Fibroblast of skin of left biceps (primary cell): ENCODE data around the gene CNOT2.
"Not testable (repeated sequence)": the region's sequence is repeated elsewhere in the genome, so short reads cannot be mapped to it uniquely, and the experiment has no call there.

Experiments used
- DNase-seq, 2 experiments: peaks; one replicate each; pipeline ENCODE4 v3.0.0-alpha.2; 2013; ENCODE audit warnings: low read depth in 2 of 2

The CNOT2 gene

DNA sequence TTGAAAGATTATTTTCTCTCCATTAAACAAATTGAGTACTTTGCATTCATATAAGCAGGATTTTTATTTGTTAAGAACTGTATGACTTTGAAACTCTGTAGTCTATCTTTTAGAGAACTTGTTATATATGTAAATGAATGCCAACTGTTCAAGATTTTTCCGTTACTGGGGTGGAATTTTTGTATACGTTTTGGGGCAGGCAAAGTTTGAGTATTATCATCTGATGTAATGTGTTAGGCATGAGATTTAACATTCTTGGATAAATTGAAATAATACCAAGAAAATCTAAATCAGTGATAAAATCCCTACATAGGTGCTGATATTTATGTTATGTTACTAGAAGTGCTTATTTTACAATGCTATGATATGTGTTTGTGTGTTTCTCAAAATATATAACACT lies 8.4 kb downstream of the CNOT2 start:
- DNase-seq = no peak

DNA sequence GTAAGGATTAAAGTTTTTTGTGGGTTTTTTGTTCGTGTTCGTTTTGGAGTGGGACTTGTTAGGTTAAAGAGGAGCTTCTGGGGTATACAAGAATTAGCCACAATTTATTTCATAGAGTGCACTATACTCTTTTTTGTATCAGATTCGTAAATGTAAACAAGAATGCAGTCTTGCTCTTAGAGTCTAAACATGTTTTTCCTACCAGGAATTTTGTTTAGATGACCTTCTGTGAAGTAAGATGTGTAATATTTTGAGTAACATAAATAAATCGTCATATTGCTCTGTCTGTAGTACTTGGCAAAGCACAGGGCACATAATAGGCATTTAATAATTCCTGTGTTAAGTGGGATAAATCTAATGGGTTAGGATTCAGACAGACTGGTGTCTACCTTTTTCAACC lies 9.6 kb downstream of the CNOT2 start:
- no peak for DNase-seq

DNA sequence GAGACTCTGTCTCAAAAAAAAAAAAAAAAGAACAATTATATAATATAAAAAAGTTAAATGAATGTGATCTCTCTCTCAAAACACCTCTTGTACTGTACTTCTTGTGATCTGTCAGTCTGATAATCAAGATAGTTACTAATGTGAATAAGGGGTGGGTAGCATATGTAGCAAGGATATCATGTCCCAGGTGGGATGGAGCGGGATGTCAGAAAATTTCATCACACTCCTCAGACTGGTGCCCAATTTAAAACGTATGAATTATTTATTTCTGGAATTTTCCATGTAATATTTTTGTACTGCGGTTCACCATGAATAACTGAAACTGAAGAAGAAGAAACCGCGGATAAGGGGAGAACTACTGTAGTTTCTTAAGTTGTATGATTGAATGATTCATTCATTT lies 11.0 kb downstream of the CNOT2 start:
- DNase-seq = no peak

DNA sequence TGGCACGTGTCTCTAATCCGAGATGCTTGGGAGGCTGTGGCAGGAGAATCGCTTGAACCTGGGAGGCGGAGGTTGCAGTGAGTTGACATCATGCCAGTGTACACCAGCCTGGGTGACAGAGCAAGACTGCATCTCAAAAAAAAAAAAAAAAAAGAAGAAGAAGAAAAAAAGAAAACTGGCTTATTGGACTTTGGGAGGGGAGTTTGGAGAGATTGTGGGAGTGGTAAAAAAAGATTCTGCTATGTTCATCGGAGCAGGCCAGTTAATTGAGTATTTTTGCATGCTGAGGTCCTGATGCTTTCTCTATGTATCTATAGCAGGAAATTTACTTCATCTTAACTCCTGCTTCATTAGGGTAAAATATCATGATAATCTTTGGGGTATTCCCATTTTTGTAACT lies 11.6 kb downstream of the CNOT2 start:
- DNase-seq = no peak

DNA sequence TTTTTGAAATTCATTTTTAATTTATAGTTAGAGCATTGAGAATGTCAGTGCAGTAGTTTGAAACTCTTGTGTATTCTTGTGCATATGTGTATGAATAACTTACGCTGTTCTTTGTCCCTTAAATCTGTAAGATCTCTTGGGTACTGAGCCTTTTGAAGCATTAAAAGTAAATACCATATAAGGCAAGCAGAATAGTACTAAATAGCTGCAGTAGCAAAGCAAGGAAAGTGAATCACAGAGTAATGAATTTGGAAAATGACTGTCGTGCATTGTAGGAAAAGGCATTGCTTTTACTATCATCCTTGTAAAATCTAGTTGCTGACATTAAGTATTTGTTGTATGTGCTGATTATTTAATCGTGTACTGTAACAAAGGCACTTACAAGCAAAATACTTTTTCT lies 12.1 kb downstream of the CNOT2 start:
- DNase-seq = no peak

DNA sequence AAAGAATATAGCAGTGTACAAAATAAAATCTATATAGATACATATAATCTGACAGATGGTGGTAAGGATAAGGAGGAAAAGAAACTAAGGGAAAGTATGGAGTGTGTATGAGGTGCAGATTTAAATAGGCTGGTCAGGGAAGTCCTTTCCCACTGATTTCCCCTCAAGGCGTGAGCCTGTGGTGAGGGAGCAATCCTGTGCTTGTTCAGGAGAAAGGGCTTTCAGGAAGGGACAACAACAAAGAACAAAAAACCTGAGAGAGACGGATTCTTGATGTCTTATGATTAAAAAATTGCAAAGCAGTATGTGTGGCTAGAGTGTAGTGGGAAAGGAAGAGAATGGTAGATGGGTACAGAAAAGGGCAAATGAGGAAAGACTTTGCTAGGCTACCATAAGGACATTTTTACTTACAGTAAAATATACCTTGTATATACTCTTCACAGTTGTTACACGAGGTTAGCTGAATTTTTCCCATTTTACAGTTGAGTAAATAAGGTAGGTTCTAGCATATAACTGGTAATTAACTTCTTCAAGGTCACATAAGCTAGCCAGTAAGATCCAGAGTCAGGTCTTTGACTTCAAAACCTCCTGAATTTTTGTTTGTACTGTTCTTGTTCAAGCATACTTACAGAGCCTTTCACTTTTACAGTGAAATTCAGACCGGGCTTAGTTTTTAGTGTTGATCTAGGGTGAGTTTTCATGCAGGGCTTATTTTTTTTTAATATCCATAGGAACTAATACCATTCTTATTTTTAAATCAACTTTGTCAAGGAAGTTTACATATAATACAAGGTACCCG lies 15.6 kb downstream of the CNOT2 start:
- no peak for DNase-seq

DNA sequence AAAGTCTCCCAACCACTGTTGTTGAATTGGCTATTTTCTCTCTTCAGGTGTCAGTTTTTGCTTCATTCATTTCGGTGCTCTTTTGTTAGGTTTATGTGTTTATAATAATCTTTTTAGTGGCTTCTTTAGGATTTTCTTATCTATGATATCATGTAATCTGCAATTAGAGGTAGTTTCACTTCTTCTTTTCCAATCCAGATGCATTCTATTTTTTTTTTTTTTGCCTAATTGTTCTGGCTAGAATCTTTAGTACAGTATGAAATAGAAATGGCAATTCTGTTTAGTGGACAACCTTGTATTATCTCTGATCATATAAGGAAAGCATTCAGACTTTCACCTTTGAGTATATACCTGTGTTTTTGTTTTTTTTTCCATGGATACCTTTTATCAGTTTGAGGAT lies 17.4 kb downstream of the CNOT2 start:
- DNase-seq = no peak

DNA sequence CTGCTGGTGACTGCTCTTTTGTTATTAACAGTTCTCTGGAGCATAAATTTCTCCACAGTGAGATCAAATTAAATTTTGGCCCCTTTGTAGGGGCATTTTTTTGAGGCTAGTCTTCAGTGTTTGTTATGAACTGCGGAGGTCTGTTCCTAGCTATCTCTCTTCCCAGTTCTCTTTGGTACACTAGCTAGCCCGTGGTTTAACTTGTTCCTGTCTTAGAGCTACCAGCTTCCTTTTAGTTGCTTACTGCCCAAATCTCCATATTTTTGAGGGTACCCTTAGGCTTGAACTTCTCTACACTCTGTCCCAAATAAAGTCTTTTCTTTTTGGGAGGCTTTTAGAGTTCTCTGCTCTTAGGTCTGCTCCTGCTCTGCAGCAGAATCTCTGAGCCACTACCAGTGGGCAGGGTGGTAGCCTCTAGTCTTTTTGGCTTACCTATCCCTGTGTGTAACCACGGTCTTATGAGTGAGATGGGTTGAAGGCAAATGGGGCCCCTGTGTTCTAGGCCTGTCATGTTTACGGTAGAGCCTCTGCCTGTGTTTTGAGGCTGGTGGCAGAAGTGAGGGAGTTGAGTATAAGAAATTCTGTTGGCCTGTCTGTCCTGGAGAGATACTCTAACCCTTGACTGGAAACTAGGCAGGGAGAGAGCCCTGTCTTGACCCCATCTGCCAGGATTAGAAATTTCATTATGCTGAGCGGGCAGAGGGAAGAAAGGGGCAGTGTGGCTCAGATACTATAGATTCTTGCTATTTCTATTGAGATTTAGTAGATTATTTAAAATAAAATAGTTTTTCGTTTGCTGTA lies 21.0 kb downstream of the CNOT2 start:
- DNase-seq = no peak

DNA sequence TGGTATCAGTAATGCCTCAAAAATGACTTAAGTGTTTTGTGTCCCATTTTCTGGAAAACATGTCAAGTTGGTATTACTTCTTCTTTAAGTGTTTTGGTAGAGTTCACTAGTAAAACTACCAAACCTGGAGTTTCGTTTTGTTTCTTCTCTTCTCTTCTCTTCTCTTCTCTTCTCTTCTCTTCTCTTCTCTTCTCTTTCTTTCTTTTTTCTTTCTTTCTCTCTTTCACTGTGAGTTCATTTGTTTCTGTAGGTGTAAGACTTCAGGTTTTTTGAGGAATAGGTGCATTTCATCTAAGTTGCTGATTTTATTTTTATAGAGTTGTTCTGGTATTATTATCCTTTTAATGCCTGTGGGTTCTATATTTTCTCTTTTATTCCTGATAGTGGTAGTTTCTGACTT lies 21.9 kb downstream of the CNOT2 start:
- DNase-seq = no peak

DNA sequence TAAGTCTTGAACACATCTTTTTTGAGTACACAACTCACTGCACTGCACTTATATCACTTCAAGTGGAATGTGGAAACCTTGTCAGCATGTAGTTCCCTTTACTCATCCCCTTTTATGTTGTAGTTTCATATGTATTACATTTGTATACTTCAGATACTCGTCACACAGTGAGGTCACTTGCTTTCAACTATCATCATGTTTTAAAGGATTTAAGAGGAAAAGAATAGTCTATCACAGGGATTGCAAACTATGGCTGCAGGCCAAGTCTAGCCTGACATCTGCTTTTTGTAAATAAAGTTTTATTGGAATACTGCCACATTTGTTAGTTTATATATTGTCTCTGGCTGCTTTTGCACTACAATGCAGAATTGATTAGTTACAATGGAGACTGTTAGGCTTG lies 24.3 kb downstream of the CNOT2 start:
- no peak for DNase-seq

DNA sequence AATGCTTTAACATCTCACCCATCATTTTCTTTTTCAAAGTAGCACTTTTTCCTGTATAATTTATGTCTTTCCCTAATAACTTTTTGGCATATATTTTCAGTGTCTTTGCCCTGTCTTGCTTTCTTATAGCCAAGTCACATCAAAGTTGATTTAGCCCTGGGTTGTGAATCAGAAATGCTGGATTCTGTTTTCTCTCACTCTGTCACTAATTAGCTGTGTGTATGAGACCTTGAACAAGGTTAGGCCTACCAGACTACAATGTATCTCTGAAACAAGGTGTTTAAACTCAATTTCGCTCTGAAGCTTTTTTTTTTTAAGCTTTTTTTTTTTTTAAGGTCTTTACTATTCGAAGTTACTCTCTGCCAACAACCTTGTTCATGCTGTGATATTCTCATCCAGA lies 25.7 kb downstream of the CNOT2 start:
- no peak for DNase-seq

DNA sequence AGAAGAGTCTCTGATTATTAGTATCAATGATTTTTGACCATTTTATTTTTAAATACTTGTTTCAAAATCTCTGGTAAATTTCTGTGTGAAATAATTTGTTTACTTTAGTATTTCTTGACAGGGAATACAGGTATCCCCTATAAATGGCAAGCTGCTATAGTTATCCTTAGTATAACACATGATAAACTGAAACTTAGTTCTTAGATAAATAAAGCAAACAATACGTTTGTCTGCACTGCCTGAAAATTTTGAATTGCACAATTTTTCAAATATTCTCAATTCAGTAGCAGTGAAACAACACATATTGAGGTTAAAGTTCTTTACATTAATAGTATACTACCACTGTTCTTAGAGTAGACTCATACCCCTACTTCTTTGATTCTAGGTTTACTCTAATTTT lies 26.9 kb downstream of the CNOT2 start:
- no peak for DNase-seq

DNA sequence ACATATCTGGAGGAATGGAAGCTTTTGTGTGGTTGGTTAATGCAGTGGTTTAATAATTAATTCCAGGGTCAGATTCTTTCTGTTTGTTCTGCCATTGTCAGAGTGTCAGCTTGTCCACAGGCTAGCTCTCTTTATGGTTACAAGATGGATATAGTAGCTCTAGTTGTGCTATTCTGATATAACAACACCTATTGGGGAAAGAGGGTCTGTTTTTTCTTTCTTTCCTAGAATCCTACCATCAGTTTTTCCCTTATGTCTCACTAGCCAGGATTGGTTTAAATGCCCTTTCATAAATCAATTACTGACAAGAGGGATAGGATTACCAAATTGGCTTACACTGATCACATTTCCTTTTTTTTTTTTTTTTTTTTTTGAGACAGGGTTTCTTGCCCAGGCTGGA lies 27.8 kb downstream of the CNOT2 start:
- DNase-seq = no peak

DNA sequence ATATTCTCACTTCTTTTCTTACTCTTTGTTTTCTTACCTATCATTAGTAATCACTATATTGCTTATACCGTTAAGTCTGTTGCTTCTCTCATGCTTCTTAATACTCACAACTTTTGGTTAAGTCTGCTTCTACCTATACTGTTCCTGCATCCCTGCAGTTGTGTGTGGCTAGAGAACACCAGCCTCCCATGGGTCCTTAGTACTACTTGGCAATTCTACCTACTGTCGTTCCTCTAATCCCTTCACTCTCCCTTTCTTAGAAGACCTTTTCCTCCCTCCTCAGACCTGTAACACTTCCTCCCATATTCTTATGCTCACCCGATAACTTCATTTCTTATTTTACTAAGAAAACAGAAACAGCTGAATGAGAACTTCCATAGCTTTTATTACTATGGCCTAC lies 29.3 kb downstream of the CNOT2 start:
- DNase-seq = no peak

DNA sequence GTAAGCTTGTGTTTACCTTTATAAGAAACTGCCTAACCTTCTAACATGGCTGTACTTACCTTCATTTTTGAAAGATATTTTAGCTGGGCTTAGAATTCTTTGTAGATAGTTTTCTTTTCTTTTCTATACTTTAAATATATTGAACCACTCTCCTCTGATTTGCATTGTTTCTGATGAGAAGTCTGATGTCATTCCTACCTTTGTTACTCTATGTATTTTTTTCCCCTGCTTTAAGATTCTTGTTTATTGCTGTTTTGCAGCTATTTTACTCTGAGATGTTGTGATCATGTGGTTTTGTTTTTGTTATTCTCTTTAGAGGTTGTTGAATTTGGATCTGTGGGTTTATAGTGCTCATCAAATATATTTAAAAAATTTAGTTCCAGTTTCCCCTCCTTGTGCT lies 31.8 kb downstream of the CNOT2 start:
- DNase-seq = no peak

DNA sequence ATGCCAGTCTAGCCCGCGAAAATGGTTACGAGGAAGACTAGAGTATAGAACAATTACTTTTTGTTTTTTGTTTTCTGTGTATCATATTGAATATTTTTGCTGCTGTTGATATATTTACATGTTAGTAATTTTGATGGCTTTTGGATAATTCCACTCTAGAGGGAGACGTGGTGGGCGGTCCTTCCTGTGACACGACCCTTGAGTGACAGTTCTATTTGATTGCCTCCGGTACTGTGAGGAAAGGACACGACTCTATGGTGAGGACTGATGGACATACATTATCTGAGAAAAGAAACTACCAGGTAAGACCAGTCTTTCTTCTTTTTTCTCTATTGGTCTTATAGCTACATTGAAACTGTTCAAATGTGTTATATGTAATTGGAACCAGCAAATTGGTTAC lies 34.7 kb downstream of the CNOT2 start:
- DNase-seq = no peak

DNA sequence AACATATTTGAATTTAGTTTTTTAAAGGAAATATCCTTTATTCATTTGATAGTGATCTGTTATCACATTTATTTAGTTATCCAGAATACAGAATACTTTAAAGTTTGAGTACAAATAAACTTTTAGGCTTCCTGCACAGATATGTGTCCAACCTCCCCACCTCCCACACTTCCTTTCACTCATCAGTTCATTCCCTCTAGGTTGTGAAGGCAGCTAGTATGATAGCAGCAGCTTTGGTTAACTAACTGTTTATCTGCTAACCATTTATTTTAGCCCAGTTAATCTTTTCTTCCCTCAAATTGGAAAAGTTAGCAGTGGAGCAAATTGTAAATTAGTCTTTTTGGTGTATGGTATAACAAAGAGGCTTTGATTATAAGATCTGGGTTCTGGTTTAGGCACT lies 35.7 kb downstream of the CNOT2 start:
- DNase-seq = no peak

DNA sequence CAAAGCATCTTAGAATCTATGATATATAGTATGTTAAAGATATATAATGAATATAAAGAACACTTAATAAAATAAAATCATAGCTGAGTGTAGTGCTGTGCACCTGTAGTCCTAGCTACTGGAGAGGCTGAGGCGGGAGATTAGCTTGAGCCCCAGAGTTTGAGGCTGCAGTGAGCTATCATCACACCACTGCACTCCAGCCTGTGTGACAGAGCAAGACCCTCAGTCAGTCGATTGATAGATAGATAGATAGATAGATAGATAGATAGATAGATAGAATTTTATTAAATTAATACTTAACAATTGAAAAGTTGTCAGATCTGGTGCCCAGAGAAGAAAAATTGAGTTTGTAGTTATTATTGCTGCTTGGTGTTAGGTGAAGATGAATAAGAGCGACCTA lies 40.0 kb downstream of the CNOT2 start:
- no peak for DNase-seq

DNA sequence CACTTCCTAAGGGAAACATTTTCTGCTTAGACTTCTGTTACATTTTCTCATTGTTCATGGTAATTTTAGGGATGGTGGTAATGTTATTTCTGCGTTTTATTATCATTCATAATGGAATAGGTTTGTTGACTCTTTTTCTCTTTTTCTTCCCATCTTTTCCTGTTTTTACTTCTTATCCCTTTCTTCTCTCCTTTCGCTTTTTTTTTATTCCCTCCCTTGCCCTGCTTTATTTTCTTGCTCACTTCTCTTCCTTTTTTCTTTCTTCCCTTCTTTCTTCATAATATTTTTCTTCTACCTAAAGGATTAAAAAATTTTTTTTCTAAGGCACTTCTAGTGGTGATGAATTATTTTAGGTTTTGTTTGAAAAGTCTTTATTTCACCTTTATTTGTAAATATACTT lies 45.6 kb downstream of the CNOT2 start:
- no peak for DNase-seq

DNA sequence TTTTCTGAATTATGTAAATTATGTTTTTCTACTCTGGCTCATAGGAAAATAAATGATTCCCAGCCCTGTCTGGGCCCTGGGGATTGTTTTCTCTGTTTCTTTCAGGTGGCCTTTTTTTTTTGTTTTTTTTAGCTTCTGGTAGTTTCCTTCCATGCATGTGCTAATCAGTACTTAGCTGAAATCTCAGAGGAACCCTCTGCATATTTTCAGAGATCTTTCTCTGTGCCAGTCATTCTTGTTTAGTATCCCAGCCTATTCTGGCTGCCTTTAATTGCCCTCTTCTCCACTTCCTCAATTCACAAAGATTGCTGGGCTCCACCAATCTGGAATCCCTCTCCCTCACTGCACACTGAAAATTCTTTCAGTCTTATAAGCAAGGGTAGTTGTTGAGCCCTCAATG lies 46.9 kb downstream of the CNOT2 start:
- no peak for DNase-seq

DNA sequence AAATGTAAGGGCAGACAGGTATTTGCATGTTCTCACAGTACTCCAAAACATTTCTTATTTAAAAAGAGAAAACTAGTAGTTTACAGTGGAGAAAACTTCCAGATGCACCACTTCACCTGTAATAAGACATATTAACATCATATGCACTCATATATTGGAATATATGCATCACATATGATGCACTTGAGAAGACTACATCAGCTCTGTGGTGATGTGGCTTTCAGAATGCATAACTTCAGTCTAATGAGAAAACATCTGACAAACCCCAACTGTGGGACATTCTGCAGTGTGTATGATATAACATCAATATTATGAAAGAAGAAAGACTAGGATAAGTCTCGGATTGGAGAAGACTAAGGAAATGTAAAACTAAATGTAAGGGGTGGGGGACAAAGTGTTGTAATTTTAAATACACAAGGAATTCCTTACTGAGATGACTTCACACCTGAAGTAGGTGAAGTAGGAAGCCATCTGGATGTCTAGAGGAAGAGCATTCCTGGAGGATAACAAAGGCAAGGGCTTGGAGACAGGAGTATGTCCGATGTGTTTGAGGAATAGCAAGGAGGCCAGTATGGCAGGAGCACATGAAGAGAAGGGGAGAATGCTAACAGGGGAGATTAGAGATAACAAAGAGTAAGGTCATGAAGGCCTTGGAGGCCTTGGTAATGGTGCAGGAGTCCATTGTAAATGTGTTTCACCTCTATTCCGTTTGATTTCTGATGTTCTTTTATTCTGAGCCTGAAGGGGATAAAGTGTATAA lies 49.0 kb downstream of the CNOT2 start:
- no peak for DNase-seq

DNA sequence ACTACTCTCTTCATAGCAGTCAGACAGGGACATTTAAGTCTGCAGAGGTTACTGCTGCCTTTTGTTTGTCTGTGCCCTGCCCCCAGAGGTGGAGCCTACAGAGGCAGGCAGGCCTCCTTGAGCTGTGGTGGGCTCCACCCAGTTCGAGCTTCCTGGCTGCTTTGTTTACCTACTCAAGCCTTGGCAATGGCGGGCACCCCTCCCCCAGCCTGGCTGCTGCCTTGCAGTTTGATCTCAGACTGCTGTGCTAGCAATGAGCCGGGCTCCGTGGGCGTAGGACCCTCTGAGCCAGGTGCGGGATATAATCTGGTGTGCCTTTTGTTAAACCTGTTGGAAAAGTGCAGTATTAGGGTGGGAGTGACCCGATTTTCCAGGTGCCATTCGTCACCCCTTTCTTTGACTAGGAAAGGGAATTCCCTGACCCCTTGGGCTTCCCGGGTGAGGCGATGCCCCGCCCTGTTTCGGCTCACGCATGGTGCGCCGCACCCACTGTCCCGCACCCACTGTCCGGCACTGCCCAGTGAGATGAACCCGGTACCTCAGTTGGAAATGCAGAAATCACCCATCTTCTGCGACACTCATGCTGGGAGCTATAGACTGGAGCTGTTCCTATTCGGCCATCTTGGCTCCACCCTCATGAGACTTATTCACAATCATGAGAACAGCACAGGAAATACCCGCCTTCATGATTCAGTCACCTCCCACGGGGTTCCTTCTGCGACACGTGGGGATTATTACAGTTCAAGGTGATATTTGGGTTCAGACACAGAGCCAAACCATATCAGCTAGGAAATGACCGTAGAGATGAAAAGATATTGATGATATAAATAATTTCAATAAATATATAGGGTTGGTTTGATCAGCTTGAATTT lies 61.7 kb downstream of the CNOT2 start:
- DNase-seq = not testable (repeated sequence)
